ENCODE measurements around the gene CBLL1. TPM values are rescaled to one million over a fixed set of nuclear protein-coding genes. Genes with fewer than 3 reads are reported as not detected.
A peak's percentile ranks its signal among the peaks of the same experiment; 100 is the strongest.

Gene CBLL1
- total and polyA plus RNA-seq, 2 of the 4 experiments (the other 2 are of a cell fraction): 15.6 to 19.0 TPM

DNA sequence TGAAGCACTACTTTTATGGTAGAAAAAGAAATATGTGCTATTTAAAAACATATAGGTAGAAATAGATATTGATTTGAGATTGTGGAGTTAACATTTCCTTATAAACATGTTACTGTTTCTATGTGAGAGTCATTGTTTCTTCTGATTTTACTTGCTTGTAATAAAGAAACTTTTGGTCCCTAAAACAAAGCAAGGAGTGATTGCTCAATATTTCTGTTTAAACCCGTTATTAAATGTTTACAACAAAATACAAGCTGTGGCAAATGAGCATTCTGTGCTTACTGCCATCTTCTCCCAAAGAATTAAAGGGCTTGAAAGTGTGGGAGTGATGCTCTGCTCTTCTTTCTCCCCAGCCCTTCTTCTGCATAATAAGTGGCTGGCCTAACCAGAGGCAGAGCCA lies 22.7 kb upstream of the CBLL1 start:
- Histone ChIP-seq H3K18ac (ENCODE audit: low read depth, low read length) (no peak overlapping the region), H4K91ac (ENCODE audit: insufficient read depth, low read depth, low read length) (no peak overlapping the region), H3K27me3 (ENCODE audit: control insufficient read depth, insufficient read depth, low read length) (no peaks in the 10 kb centered on the region), H4K5ac (ENCODE audit: low read depth, low read length) (no peak overlapping the region), H3K4me3 (ENCODE audit: insufficient read depth, low read depth, low read length) (no peak overlapping the region), H2AK5ac (ENCODE audit: low read depth, low read length) (no peak overlapping the region), H3K27ac (ENCODE audit: insufficient read depth, low read length) (no peak overlapping the region), H2BK15ac (ENCODE audit: low read depth, low read length) (no peak overlapping the region), H2BK5ac (ENCODE audit: low read depth, low read length, poor library complexity, severe bottlenecking) (no peak overlapping the region), H2BK20ac (ENCODE audit: low read depth, low read length) (no peak overlapping the region), H3K14ac (replicated peaks; ENCODE audit: low read depth, low read length) (no peak overlapping the region), H3K9ac (ENCODE audit: low read depth, low read length) (no peak overlapping the region), H3K4ac (ENCODE audit: low read depth, low read length) (no peak overlapping the region), H4K20me1 (ENCODE audit: insufficient read depth, low read length) (no peaks in the 10 kb centered on the region), H3K4me1 (ENCODE audit: control insufficient read depth, insufficient read depth, low read length) (peaks cover 3% of the 10 kb centered on the region; the same call in 1 of the 2 replicates), H3K36me3 (ENCODE audit: control insufficient read depth, insufficient read depth, low read length) (no peaks in the 10 kb centered on the region), H3K23ac (ENCODE audit: low read depth, low read length) (no peak overlapping the region), H3K9me3 (ENCODE audit: control insufficient read depth, insufficient read depth, low read length) (no peaks in the 10 kb centered on the region), H3K9me1 (ENCODE audit: insufficient read depth, low read length) (no peaks in the 10 kb centered on the region), H3K56ac (ENCODE audit: extremely low read depth, insufficient read depth, low read length) (no peak overlapping the region; the same call in 1 of the 2 replicates), H3K4me2 (ENCODE audit: low read depth, low read length) (no peak overlapping the region), H3K79me1 (ENCODE audit: low read depth in 1 of 2, low read length in 2 of 2) (no peaks in the 10 kb centered on the region), H2AFZ (replicated peaks; ENCODE audit: low read length, poor library complexity) (no peak overlapping the region), H4K8ac (ENCODE audit: low read depth in 2 of 2, low read length in 2 of 2) (no peak overlapping the region), H2AK9ac (replicated peaks; ENCODE audit: low read depth, low read length, poor library complexity) (no peak overlapping the region), H2BK120ac (ENCODE audit: low read depth, low read length) (no peak overlapping the region)
- intact Hi-C loops (cut with micrococcal nuclease): no loop called here
- ChIA-PET POLR2A (ENCODE audit: unreplicated experiment) (no interaction called here), CTCF (no interaction called here)
- no TSS peak for BruUV-seq (replicated peaks)
- ATAC-seq (ENCODE audit: low read depth) (no peak), DNase-seq (no peak)
- in situ Hi-C loops (cut with MboI; ENCODE audit: low sequenced_read_pairs): loop anchor here (5.0 to 10.0 kb wide), 2 partner anchors 254 to 526 kb away; no protein-coding TSS in a partner anchor
- dilution Hi-C loops (cut with HindIII; ENCODE audit: low sequenced_read_pairs, unreplicated experiment): loop anchor here (25.0 kb wide), 1 partner anchor 259 kb away; the partner anchor contains the start of gene GPR22
- TF ChIP-seq FOS (IDR thresholded peaks at IDR 0.05; ENCODE audit: low read depth, low read length) (no peak), CEBPB (IDR thresholded peaks at IDR 0.05; ENCODE audit: low read depth, low read length) (peak; percentile 52)
- TF ChIP-seq, protein P1, sequence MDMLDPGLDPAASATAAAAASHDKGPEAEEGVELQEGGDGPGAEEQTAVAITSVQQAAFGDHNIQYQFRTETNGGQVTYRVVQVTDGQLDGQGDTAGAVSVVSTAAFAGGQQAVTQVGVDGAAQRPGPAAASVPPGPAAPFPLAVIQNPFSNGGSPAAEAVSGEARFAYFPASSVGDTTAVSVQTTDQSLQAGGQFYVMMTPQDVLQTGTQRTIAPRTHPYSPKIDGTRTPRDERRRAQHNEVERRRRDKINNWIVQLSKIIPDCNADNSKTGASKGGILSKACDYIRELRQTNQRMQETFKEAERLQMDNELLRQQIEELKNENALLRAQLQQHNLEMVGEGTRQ (IDR thresholded peaks at IDR 0.05; ENCODE audit: low read depth, low read length): no peak
- WGBS, 2 experiments (ENCODE audit: extremely low coverage in 2 of 2, insufficient read length in 1 of 2): no CpG with 5 or more reads among the region's 1 CpG

Data from IMR-90 (cell line).